Fibroblast of villous mesenchyme (primary cell): ENCODE results near the gene CD79B. TPM values are rescaled to one million over a fixed set of nuclear protein-coding genes. Genes with fewer than 3 reads are reported as not detected.

ENCODE experiments used
- DNase-seq: peaks from one replicate; pipeline ENCODE4 v3.0.0-alpha.2; 2010; ENCODE audit warnings: low read depth
- H3K4me3 ChIP-seq: 2 replicates; pipeline ENCODE4 v1.5.1; 2011; ENCODE audit warnings: low read depth, mild to moderate bottlenecking, low read length
- CTCF ChIP-seq: IDR thresholded peaks from 2 replicates; pipeline ENCODE4 v1.5.1; 2012; ENCODE audit warnings: low read depth, mild to moderate bottlenecking, low read length; ENCODE audit not compliant: insufficient read depth
- total RNA-seq: library from RNA; depleted of rRNA; stranded (reverse); fragments of >200 nt; gene quantifications from 2 replicates; pipeline ENCODE4 v1.2.3, GENCODE V29; 2012

CD79B gene
- total RNA-seq, 1 donor, result not detected

- TF ChIP-seq CTCF, result peak; percentile 65
- peak; percentile 26 for DNase-seq
- H3K4me3 ChIP-seq, result no peak overlapping the region
These were observed 14.6 kb upstream of the CD79B start for GRCh38 chr17:63946440-63947363.

- H3K4me3 ChIP-seq, result no peak overlapping the region
- no peak for TF ChIP-seq CTCF
- DNase-seq, result no peak
These were observed 13.8 kb upstream of the CD79B start for GRCh38 chr17:63945784-63946439.

GRCh38 chr17:63944736-63945499 lies 12.8 kb upstream of the CD79B start:
- TF ChIP-seq CTCF, result no peak
- DNase-seq, result no peak

GRCh38 chr17:63943745-63944144 lies 11.6 kb upstream of the CD79B start:
- no peak for DNase-seq
- TF ChIP-seq CTCF, result peak; percentile 24
- H3K4me3 ChIP-seq, result no peak overlapping the region

More at GRCh38 chr17:63944736-63945499, 12.8 kb upstream of the CD79B start:
- no peak overlapping the region for H3K4me3 ChIP-seq

- TF ChIP-seq CTCF, result no peak
- no peak overlapping the region for H3K4me3 ChIP-seq
- no peak for DNase-seq
These were observed 10.3 kb upstream of the CD79B start for GRCh38 chr17:63942309-63942985.

- H3K4me3 ChIP-seq, result no peak overlapping the region
- no peak for DNase-seq
- no peak for TF ChIP-seq CTCF
These were observed 9.6 kb upstream of the CD79B start for GRCh38 chr17:63941751-63942150.
